ENCODE results near the gene CERCAM.
A peak's percentile ranks its signal among the peaks of the same experiment; 100 is the strongest.
"Not testable (repeated sequence)": the region's sequence is repeated elsewhere in the genome, so short reads cannot be mapped to it uniquely, and the experiment has no call there.

Gene CERCAM

DNA sequence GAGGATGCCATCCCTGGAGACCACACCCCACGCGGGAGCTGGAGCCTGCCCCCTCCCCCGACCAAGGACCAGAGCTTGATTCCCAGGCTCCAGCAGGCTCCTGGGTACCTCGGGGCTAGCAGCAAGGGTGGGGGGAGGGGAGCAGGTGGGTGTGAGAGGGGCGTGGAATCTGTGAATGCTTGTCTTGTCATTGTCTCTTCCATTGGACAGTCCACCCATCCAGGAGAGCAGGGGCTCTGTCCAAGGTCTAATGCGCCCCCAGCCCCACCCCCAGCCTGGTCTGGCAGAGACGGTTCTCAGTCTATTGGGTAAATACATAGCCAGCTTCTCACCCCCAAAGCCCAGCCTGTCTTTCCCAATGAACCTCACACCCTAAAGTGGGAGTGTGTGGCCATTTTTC, 26.7 kb upstream of the CERCAM start:
- DNase-seq = no peak

DNA sequence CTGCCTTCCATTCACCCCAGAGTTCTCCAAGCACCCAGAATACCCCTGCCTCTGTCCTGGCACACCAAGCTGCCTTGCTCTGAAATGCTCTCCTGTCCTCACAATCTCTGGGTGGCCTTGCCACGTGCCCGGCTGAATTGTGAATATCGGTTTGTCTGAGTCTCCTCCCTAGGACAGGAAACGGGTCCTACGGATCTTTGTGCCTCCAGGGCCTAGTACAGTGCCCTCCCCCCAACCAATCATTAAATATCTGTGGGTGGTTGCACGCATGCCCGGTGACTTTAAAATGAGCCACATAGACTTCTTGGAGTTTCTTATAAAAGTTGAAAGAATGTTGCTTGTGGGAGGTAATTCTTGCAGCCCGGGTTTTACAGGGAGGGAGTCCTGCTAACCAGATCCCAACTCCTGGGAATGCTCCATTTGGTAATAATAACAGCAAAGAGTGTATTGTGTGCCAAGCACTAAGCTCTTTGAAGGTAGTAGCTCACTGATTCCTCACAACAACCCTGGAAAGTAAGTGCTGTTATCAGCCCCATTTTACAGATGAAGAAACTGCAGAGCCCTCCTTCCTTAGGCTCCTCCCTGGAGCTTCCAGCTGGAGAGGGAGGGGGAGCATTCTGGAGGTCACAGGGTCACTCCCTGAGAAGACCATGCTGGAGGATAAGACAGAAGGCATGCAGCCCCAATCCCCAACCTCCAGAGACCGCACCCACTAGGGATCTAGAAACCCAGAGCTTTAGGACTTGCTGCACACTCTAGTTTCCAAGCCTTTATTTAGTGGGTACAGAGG, 26.1 kb upstream of the CERCAM start:
- no peak for DNase-seq

DNA sequence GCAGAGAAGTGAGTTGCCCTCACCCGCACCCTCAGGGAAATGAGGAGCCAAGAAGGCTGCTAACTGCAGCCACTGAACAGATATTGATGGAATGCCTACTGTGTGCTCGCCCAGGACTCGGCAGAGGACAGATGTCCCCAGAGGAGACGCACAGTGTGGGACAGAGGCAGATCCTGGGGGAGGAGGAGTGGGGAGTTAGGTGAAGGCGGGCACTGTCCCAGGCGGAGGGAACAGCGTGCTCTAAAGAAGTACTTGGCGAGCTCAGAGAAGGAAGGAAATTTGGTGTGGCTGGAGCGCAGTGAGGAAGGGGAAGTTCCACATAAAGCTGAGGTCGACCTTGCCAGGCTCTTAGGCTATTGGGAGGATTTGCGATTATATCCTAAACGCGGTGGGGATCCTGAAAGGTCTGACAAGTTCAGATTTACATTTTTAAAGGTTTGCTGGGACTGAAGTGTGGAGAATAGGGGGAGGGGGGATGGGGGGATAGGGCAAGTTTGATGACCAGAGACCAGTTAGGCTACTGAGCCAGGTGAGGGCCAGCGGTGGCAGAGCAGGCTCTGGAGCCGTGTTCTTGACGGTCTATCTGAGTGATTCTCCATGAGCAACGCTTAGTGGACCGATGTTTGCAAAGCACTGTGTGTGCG, 23.6 kb upstream of the CERCAM start:
- no peak for DNase-seq

DNA sequence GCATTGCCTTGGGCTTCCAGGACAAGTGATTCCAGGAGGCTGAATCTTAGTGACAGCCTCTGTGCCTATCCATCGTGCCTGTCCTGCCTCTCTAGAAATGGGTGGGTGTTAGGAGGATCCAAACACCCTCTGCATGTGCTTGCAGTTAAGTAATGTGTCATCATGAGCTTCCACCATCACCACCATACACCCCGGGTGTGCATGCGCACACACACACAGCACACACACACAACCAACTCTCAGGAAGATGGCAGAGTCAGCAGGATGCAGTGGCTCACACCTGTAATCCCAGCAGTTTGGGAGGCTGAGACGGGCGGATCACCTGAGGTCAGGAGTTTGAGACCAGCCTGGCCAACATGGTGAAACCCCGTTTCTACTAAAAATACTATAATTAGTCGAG, 22.8 kb upstream of the CERCAM start:
- DNase-seq = no peak

DNA sequence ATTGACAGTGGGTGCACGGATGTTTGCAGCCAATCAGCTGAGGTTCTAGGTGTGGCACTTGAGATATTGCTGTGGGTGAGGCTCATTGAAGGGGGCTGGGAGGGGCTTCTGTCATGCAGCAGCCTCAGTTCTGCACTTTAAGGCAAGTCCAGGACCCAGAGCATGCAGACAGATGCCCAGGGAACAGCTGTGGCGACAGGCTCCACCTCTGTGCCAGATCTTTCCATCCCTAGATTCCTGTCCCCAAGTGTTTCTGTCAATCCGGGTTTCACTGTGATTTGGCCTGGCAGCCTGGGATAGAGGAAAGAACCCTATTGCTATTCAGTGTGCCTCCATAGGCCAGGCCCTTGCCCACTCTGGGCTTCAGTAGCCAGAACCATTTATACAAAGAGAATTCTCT, 20.8 kb upstream of the CERCAM start:
- DNase-seq = no peak

DNA sequence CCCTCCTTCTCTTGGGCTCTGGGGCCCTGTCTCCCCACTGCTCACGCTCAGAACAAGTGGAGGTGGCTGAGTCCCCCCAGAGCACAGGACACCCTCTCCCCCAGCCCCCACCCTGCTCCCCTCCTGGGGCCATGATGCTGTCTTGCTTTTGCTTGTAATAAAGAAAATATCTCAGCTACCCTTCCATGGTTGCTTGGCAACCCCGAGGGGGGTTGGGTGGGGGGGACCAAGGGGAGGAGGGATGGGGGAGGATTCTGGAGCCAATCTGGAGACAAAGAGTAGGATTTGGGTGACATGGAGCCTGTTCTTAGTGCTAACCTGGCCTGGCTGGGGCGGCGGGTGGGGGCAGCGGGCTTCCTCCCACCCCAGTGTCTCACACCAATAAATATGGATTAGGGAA, 16.1 kb upstream of the CERCAM start:
- no peak for DNase-seq

DNA sequence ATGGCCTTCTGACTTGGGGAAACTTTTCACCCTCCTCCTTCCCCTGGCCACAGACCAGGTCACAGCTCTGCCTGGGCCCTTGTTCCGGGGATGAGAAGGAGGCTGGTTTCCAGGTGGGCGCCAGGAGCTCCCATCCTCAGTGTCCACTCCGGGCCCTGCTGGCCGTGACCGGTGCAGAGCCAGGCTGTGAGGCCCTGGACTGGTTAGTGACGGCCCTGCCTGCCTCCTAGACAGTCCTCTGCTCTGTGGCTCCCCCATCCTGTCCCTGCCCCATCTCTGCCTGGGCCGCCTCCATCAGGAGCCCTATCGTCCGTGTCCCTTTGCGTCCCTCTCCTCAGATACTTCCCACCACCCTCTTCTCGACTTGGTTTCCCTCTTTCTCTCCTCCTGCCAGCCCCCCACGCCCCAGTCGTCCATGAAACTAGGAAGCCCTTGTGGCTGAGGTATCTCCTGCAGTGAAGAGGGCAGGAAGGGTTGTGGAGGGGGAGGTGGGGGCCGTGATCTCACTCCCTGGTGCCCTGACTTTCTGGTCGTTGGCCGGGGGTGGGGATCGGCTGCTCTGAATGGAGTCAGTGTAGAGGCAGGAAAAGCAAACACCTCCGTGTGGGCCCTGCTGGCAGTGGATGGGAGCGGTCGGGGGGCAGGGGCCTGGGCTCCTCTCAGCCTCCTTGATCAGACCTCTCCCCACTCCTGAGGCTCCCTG, 15.4 kb upstream of the CERCAM start:
- DNase-seq = no peak

DNA sequence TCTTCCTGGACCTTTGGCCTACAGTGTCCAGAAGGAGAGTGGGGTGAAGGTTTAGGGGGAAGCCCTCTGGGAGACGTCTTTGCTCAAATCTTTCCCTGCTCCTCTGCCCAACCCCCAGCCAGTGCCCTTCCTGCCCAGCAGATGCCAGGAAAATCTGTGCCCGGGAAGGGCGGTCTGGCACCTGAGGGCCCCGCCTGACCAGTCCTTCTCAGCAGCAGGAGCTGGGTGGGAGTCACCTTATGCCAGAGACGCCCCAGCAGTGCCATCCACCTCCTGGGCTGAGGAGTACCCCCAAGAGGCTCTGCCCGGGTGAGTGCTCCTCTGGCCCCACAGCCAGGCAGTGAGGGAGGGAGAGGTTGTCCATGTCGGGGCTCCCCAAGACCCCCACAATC, 14.9 kb upstream of the CERCAM start:
- DNase-seq = no peak

DNA sequence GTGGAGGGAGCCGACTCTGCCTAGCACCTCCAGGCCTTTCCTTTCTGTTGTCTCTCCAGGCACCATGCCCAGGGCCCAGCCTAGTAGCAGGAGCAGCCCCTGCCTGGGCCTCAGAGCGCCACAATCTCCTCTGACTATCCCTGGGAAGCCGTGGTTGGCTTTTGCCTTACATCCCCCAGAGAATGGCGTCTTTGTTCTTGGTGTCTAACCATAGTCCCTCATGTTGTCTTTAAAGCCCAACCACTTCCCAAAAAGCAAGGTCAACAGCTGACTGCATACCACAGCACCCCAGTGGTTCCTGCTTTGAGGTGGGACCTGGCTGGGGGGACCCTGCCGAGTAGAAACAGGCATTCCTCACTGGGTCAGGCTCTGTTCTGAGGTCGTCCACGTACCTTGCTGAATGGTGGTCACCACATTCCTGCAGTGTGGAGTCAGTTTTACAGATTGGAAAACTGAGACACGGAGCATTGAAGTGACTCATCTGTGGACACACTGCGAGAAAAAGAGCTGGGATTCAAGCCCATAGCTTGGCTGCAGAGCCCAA, 13.7 kb upstream of the CERCAM start:
- DNase-seq = no peak

DNA sequence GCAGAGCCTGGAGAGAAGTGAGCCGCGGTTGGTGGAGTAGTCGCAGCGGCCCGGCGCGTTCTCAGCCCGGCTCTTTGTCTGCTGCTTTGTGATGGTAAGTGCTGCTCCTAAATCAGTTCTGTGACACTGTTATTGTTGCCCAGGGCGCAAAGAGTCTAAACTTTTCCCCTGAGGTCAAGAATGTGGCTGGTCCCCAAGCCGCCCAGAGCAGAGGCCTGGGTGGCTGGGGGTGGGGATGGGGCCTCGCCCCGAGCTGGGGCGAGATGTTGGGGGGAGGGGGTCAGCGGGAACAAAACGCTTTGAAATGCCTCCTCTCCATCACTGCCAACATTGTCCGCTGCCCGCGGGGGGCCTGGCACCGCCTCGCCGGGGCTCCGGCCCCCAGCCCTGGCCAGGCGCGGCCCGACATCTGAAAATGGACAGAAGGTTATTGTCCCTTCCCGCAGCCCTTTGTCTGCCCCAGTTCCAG, 11.7 kb upstream of the CERCAM start:
- DNase-seq = no peak

DNA sequence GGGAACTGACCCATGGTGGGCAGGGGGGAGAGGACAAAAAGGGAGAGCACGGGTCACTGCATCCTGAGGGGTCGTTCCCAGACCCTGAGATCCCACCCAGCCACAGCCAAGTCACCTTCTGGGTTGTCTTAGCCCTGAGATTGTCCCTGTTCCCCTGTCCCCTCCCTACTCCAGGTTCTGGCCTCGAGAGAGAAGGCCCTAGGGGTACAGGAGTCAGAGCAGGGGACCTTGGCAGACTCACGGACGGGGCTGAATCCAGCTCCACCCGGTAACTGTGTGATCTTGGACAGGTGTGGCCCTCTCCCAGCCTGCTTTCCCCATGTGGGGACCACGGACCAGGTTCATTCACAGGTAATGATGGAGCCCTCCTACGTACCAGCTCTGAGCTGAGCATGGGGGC, 11.2 kb upstream of the CERCAM start:
- no peak for DNase-seq

DNA sequence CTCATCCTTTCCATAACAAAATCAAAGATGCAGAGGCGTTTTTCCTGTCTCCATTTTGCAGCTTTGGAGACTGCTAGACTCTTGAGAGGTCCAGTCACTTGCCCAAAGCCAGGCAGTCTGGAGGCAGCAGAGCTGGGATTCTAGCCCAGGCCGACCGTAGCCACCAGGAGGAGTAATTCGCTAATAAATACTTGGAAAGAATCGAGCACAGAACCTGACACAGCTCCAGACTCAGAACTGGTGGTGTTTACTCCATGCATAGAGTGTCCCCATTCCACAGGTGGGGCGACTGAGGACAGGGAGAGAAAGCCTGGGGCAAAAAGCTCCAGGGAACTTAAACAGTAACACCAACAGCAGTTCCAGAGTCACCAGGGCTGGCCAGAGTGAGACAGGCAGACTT, 10.7 kb upstream of the CERCAM start:
- DNase-seq = no peak

DNA sequence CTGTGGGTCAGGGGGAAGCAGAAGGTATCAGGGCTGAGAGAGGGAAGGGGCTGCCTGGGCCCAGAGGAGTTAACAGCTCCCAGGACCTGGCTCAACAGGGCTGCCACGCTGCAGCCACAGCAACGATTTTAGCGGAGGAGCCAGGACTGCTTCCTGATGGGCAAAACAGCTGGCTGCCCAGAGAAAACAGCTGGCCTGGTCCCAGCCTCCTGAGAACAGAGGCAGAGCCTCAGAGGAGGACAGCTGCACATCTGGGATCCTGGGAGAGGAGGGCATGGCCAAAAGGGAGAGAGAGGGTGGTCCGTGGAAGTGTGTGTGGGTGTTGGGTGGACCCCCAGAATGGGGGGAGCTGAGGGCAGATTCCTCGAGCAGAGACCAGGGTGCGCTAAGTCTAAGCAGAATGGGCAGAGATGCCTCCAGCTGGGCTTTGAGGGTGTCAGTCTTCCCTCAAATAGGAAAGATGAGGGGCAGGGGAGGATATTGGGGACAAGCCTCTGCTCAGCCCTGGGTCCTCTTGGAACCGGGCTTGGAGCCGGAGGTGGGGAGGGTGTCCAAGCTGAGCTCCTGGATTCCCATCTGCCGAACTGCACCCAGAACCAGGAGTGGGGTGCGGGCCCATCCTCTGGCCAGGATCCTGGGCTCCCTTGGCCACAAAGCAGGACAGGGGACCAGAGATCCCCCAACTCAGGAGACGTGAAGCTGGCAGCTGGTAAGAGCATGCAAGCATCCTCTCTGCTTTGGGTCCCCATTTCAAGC, 9.1 kb upstream of the CERCAM start:
- no peak for DNase-seq

DNA sequence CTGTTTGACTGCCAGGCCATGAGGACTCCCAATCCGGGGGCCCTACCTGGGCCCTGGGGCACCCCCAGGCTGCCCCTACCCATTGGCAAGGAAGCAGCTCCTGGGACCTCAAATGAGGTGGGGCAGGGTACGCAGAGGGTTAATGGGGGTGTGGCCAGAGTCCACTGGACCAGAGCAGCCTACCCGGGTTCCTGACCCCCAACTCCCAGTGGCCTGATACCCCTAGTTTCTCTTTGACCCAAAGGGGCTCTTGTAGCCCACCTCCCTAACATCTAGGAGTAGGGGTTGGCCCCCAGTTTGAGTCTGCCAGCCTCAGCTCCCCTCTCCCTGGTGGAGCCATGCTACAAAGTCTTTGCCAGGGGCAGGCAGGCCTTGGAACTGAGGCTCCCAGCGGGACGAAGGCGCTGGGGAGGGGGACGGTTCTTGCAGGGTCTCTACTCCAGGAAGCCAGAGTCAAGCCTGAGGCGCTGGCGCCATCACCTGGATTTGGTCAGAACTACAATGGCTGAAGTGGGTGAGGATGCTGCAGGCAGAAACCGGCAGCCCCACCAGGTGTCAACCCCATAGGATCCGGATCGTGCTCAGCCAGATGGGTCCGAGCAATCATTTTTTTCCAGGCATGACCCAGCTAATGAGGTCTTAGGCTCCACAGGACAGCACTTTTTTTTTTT, 8.4 kb upstream of the CERCAM start:
- peak; percentile 28 for DNase-seq

DNA sequence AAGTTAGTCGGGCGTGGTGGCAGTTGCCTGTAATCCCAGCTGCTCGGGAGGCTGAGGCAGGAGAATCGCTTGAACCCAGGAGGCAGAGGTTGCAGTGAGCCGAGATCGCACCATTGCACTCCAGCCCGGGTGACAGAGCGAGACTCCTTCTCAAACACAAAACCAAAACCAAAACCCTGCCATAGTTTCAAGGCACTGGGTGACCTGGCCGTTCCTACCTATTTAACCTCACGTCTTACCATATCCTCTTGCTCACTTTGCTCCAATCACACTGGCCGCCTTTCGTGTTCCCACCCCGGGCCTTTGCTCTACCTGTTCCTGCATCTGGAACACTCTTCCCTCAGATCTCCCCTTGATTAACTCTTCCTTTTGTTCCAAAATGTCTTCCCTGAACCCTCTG, 6.9 kb upstream of the CERCAM start:
- DNase-seq = not testable (repeated sequence)

DNA sequence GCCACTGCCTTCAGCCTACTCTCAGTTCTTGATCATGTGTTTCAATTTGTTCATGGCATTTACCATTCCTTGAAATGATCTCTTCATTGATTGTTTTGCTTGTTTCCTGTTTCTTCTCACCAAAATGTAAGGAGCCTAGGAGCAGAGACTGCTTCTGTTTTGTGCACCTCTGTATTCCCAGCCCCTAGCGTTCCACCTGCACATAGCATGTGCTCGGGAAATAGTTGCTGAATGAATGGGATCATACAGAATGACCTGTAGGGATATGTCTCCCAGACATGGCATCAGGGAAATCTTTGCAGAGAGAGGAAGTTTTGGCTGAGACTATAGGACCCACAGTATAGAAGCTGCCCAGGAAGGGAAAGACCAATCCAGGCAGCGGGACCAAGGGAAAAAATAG, 6.2 kb upstream of the CERCAM start:
- DNase-seq = no peak

DNA sequence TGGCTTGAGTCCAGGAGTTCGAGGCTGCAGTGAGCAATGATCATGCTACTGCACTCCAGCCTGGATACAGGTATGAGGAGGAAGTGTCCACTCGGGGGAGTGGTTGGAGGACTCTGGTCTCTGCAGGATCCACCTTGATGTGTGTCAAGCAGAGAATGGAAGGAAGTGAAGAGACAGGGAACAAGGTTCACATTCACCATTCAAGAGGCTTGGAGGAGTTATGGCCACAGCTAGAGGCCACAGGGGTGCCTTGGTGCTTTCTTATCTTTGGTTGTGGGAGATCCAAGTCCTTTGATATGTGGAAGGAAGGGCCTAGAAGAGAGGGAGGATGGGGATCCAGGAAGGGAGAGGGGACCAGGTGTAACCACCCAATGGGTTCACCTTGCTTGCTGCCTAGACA, 5.4 kb upstream of the CERCAM start:
- DNase-seq = no peak

DNA sequence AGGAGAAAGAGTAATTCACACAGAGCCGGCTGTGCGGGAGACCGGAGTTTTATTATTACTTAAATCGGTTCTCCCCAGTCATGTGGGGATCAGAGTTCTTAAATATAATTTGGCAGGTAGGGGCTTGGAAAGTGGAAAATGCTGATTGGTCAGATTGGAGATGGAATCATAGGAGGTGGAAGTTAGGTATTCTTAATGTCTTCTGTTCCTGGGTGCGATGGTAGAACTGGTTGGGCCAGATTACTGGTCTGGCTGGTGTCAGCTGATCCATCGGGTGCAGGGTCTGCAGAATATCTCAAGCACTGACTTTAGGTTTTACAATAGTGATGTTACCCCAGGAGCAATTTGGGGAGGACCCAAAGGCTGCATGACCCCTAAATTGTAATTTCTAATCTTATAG, 4.6 kb upstream of the CERCAM start:
- DNase-seq = no peak

DNA sequence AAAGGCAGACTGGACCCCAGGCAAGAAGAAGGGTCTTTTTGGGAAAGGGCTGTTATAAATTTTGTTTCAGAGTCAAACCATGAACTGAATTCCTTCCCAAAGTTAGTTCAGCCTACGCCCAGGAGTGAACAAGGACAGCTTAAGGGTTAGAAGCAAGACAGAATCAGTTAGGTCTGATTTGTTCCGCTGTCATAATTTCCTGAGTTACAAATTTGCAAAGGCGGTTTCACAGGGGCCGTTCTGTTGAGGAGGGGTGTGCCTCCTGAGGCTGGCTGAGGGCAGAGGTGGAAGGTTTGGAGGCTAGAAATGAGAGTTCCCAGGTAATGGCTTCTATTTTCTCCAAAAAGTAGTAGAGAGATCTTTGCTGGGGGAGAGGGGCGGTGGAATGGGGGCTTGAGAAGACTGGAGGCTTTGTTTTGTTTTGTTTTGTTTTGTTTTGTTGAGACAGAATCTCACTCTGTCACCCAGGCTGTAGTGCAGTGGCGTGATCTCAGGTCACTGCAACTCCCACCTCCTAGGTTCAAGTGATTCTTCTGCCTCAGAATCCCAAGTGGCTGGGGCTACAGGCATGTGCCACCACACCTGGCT, 4.1 kb upstream of the CERCAM start:
- no peak for DNase-seq

DNA sequence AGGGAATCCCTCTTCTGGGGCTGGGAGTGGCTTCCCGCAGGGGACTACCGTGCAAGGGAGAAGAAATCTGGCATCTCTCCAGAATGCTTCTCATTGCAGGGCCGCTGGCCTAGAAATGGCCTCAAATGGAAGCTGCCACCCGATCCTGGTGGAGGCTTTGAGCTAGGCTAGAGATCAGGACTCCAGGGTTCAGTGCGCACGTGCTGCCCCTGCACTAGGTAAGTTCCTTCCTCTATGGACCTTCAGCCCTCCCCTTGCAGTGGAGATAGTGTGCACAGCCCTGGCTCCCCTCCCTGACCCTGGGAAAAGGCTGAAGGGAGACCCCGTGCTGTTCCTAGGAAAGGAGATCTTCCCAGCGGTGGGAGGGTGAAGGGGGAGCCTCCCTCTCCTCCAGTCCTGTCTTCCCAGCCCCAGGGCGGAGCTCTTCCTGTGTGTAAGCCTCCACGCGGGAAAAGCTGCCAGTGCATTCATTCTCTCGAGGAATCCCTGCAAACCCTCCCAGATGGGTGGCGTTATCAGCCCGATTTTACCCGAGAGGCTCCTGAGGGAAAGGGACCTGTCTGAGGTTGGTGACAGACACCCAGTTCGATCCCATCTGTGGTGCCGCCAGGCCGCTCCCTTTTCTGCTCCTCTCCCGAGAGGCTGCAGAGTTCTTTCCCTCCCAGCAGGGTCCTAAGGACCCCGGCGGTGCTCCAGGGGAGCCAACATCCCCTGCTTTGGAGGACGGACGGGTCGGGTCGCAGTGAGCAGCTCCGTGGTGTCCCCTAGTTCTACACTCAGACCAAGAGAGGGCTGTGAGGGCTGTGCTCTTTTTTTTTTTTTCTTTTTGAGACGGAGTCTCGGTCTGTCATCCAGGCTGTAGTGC, 1.4 kb upstream of the CERCAM start:
- no peak for DNase-seq

DNA sequence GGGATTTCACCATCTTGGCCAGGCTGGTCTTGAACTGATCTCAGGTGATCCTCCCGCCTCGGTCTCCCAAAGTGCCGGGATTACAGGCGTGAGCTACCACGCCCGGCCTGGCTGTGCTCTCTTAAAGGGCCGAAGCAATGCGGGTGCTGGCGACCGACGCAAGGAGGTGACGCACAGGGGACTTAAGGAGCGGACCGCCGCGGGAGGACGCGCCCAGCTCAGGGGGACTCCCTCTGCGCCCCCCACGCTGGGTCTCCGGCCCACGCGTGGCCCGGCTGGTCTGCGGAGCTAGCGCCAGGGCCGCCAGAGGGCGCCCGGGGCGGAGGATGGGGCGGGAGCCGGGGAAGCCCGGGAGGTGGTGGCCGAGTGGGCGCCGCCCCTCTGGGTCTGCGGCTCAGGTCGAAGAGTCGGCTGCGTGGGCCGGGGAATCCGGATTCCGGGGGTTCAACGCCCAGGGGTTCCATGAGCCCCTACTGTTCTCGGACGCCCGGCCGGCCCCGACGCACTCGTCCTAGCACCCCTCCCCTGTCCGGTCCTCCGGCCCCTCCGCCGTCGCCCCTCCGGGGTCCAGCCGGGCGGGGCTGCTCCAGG, 502 bp upstream of the CERCAM start:
- peak; percentile 44 for DNase-seq
